MV-4-11 (cell line): ENCODE data around the gene MT1A.
"Not testable (repeated sequence)": the region's sequence is repeated elsewhere in the genome, so short reads cannot be mapped to it uniquely, and the experiment has no call there.

Source experiments
- DNase-seq: peaks from one replicate; lab custom pipeline; 2025; lab: John Stamatoyannopoulos, UW

Gene MT1A

GRCh38 chr16:56610609-56611111 is 27.8 kb upstream of the MT1A start:
- no peak for DNase-seq

GRCh38 chr16:56611281-56611833 is 27.1 kb upstream of the MT1A start:
- no peak for DNase-seq

- no peak for DNase-seq
Measured at GRCh38 chr16:56613706-56614105, 24.8 kb upstream of the MT1A start.

- no peak for DNase-seq
Measured at GRCh38 chr16:56614549-56614991, 23.9 kb upstream of the MT1A start.

- DNase-seq = no peak
Measured at GRCh38 chr16:56615353-56615752, 23.1 kb upstream of the MT1A start.

GRCh38 chr16:56616608-56617211 is 21.8 kb upstream of the MT1A start:
- DNase-seq = no peak

- peak; percentile 26 for DNase-seq
Measured at GRCh38 chr16:56617212-56618085, 21.0 kb upstream of the MT1A start.

GRCh38 chr16:56618138-56618537 is 20.3 kb upstream of the MT1A start:
- no peak for DNase-seq

- DNase-seq = no peak
Measured at GRCh38 chr16:56620339-56620897, 18.0 kb upstream of the MT1A start.

- not testable (repeated sequence) for DNase-seq
Measured at GRCh38 chr16:56621665-56622445, 16.6 kb upstream of the MT1A start.

GRCh38 chr16:56623184-56623583 is 15.3 kb upstream of the MT1A start:
- DNase-seq = not testable (repeated sequence)

GRCh38 chr16:56623637-56624036 is 14.8 kb upstream of the MT1A start:
- DNase-seq = no peak

- DNase-seq = peak; percentile 85
Measured at GRCh38 chr16:56625140-56625942, 13.1 kb upstream of the MT1A start, which contains the start of gene MT1E. Gene MT1E (plus strand): TSS chr16:56625781. CDS start chr16:56625852, 71 bp downstream.

- no peak for DNase-seq
Measured at GRCh38 chr16:56625943-56626654, 12.4 kb upstream of the MT1A start.

- no peak for DNase-seq
Measured at GRCh38 chr16:56626685-56627084, 11.8 kb upstream of the MT1A start.

- DNase-seq = no peak
Measured at GRCh38 chr16:56628486-56629350, 9.7 kb upstream of the MT1A start.

- peak; percentile 34 for DNase-seq
Measured at GRCh38 chr16:56629531-56629930, 8.9 kb upstream of the MT1A start.

GRCh38 chr16:56630134-56630533 is 8.3 kb upstream of the MT1A start:
- peak; percentile 65 for DNase-seq

GRCh38 chr16:56631197-56631596 is 7.3 kb upstream of the MT1A start:
- DNase-seq = no peak
